ENCODE data around the gene VEZF1.

The VEZF1 gene

GRCh38 chr17:57987581-57988300 lies at the start of gene VEZF1:
Gene VEZF1, minus strand, starts transcription at chr17:57988254. Its CDS starts 143 bp downstream, at chr17:57988111.
- H2AFZ ChIP-seq, result peak within 1 kb of the TSS; percentile 90
- H3K4me2 ChIP-seq (ENCODE audit: low read length), result peak within 1 kb of the TSS; percentile 97
- peak within 1 kb of the TSS; percentile 56 for H3K9ac ChIP-seq
- H3K36me3 ChIP-seq (ENCODE audit: control insufficient read depth, insufficient read depth, low read length), result no peaks in the 10 kb centered on the region
- no peaks in the 10 kb centered on the region for H3K9me3 ChIP-seq (ENCODE audit: control insufficient read depth, low read length)
- TF ChIP-seq CTCF (IDR thresholded peaks at IDR 0.05), result no peak
- peak within 1 kb of the TSS; percentile 77 for H3K4me3 ChIP-seq (ENCODE audit: low read depth, low read length)
- H3K79me2 ChIP-seq, result peaks cover 23% of the 10 kb centered on the region
- H3K4me1 ChIP-seq, result peaks cover 13% of the 10 kb centered on the region
- peak within 1 kb of the TSS; percentile 88 for H3K27ac ChIP-seq
- H3K27me3 ChIP-seq (ENCODE audit: control insufficient read depth, insufficient read depth, low read length), result no peaks in the 10 kb centered on the region

GRCh38 chr17:58032691-58033415 lies 44.8 kb upstream of the VEZF1 start:
- Histone ChIP-seq H3K9ac (no peak overlapping the region), H3K4me2 (ENCODE audit: low read length) (no peak overlapping the region), H3K27me3 (ENCODE audit: control insufficient read depth, insufficient read depth, low read length) (no peaks in the 10 kb centered on the region), H3K4me1 (no peaks in the 10 kb centered on the region), H3K4me3 (ENCODE audit: low read depth, low read length) (no peak overlapping the region), H3K36me3 (ENCODE audit: control insufficient read depth, insufficient read depth, low read length) (no peaks in the 10 kb centered on the region), H3K27ac (no peak overlapping the region), H3K9me3 (ENCODE audit: control insufficient read depth, low read length) (no peaks in the 10 kb centered on the region), H2AFZ (no peak overlapping the region), H3K79me2 (no peaks in the 10 kb centered on the region)
- TF ChIP-seq CTCF (IDR thresholded peaks at IDR 0.05), result no peak

- no peak for TF ChIP-seq CTCF (IDR thresholded peaks at IDR 0.05)
- H3K27me3 ChIP-seq (ENCODE audit: control insufficient read depth, insufficient read depth, low read length), result no peaks in the 10 kb centered on the region
Measured at GRCh38 chr17:58028578-58028977, 40.5 kb upstream of the VEZF1 start.

GRCh38 chr17:58020401-58020800 lies 32.3 kb upstream of the VEZF1 start:
- no peaks in the 10 kb centered on the region for H3K27me3 ChIP-seq (ENCODE audit: control insufficient read depth, insufficient read depth, low read length)
- no peak overlapping the region for H3K4me2 ChIP-seq (ENCODE audit: low read length)
- H2AFZ ChIP-seq, result no peak overlapping the region
- H3K9me3 ChIP-seq (ENCODE audit: control insufficient read depth, low read length), result no peaks in the 10 kb centered on the region
- no peak overlapping the region for H3K27ac ChIP-seq
- no peaks in the 10 kb centered on the region for H3K79me2 ChIP-seq
- no peaks in the 10 kb centered on the region for H3K36me3 ChIP-seq (ENCODE audit: control insufficient read depth, insufficient read depth, low read length)
- TF ChIP-seq CTCF (IDR thresholded peaks at IDR 0.05), result no peak
- no peak overlapping the region for H3K9ac ChIP-seq
- H3K4me3 ChIP-seq (ENCODE audit: low read depth, low read length), result no peak overlapping the region
- peaks cover 6% of the 10 kb centered on the region for H3K4me1 ChIP-seq

More at GRCh38 chr17:58028578-58028977, 40.5 kb upstream of the VEZF1 start:
- Histone ChIP-seq H3K4me3 (ENCODE audit: low read depth, low read length) (no peak overlapping the region), H3K9me3 (ENCODE audit: control insufficient read depth, low read length) (no peaks in the 10 kb centered on the region), H3K36me3 (ENCODE audit: control insufficient read depth, insufficient read depth, low read length) (no peaks in the 10 kb centered on the region), H3K79me2 (no peaks in the 10 kb centered on the region), H3K4me2 (ENCODE audit: low read length) (no peak overlapping the region), H3K4me1 (no peaks in the 10 kb centered on the region), H3K27ac (no peak overlapping the region), H2AFZ (no peak overlapping the region), H3K9ac (no peak overlapping the region)
